Fibroblast of lung (primary cell): Measurements from ENCODE around the gene FSD1.

Experiments used
- CTCF ChIP-seq, 2 donors: IDR thresholded peaks in 1 of 2; conservative IDR thresholded peaks in 1 of 2; 1 replicate in 1 of 2; 2 replicates in 1 of 2; pipeline ENCODE4 v1.5.1; 2011 to 2012; ENCODE audit warnings: low read length in 2 of 2, control low read depth in 1 of 2, inconsistent platforms in 1 of 2, low read depth in 1 of 2, mild to moderate bottlenecking in 1 of 2
- EZH2 ChIP-seq: IDR thresholded peaks from 2 replicates; pipeline ENCODE4 v1.5.1; 2012; ENCODE audit warnings: low read length, control low read depth, mild to moderate bottlenecking; ENCODE audit errors: missing control alignments

GRCh38 chr19:4326215-4326836 lies 21.9 kb downstream of the FSD1 start:
- TF ChIP-seq CTCF (conservative IDR thresholded peaks at IDR 0.05 in 1 of 2, IDR thresholded peaks at IDR 0.05 in 1 of 2; ENCODE audit: low read depth in 1 of 2, low read length in 2 of 2) (no peak), EZH2 (peak; percentile 61)
